Prostate gland (tissue), 2 donors: Measurements from ENCODE around the gene EEF1AKMT1. TPM values are rescaled to one million over a fixed set of nuclear protein-coding genes. Genes with fewer than 3 reads are reported as not detected.

ENCODE experiments used
- DNase-seq: peaks from one replicate; pipeline ENCODE4 v3.0.0-alpha.2; 2019; ENCODE audit warnings: low spot score
- H3K27ac ChIP-seq, 2 donors: fragments of 200-600 bp; sonication (generic); 2 replicates each; pipeline ENCODE4 v1.5.1; 2017 to 2019
- H3K27me3 ChIP-seq: fragments of 200-600 bp; sonication (generic); replicated peaks from 2 replicates; pipeline ENCODE4 v1.5.1; 2019; ENCODE audit not compliant: insufficient read depth
- H3K36me3 ChIP-seq, 2 donors: fragments of 200-600 bp; sonication (generic); 1 replicate in 1 of 2; 2 replicates in 1 of 2; pipeline versions ENCODE4 v1.5.1 to v1.8.1; 2017 to 2019
- H3K4me1 ChIP-seq: fragments of 200-600 bp; sonication (generic); replicated peaks from 2 replicates; pipeline ENCODE4 v1.5.1; 2019
- H3K4me3 ChIP-seq, 2 donors: fragments of 200-600 bp; sonication (generic); 2 replicates each; pipeline ENCODE4 v1.5.1; 2017 to 2019
- H3K9me3 ChIP-seq: fragments of 200-600 bp; sonication (generic); 2 replicates; pipeline ENCODE4 v1.5.1; 2017
- POLR2A ChIP-seq: fragments of 450-650 bp; IDR thresholded peaks from one replicate; pipeline ENCODE4 v1.6.1; 2016; ENCODE audit warnings: antibody characterized with exemption, mild to moderate bottlenecking
- POLR2AphosphoS5 ChIP-seq: sonication (generic); formaldehyde crosslinking; IDR thresholded peaks from one replicate; pipeline ENCODE4 v1.6.1; 2017; ENCODE audit warnings: antibody characterized with exemption
- WGBS: methylation state at CpG from one replicate; pipeline ENCODE4 v1.1.5; 2018; 5-methylcytosine and 5-hydroxymethylcytosine counted together
- intact Hi-C: fragments of 100-400 bp; cut with DNase I; formaldehyde crosslinking; loops from one replicate; pipeline ENCODE4 v1.14.2; 2022
- total RNA-seq, 2 donors: library from RNA; depleted of rRNA; stranded (reverse); fragments of >200 nt; gene quantifications; one replicate each; pipeline ENCODE4 v1.1.0, GENCODE V29; 2016
- TF ChIP-seq, protein P1 (sequence below), 4 experiments: fragments of 200-600 bp in 2 of 4; fragments of 450-650 bp in 2 of 4; sonication (generic) in 2 of 4; IDR thresholded peaks; 1 replicate in 3 of 4; 2 replicates in 1 of 4; pipeline ENCODE4 v1.5.1; 2016 to 2019; ENCODE audit warnings: antibody characterized with exemption in 4 of 4, mild to moderate bottlenecking in 2 of 4, moderate library complexity in 2 of 4

Gene EEF1AKMT1
- total RNA-seq, 2 donors from 2014 or later = 11.4 to 31.6 TPM

- 91% methylated on average over 3 of the region's 3 CpGs for WGBS
- H3K27ac ChIP-seq = no peak overlapping the region
- no peak for DNase-seq
- H3K27me3 ChIP-seq = no peaks in the 10 kb centered on the region
- H3K9me3 ChIP-seq = no peaks in the 10 kb centered on the region
- H3K36me3 ChIP-seq = no peaks in the 10 kb centered on the region
- no peak for TF ChIP-seq POLR2AphosphoS5
- TF ChIP-seq, protein P1, sequence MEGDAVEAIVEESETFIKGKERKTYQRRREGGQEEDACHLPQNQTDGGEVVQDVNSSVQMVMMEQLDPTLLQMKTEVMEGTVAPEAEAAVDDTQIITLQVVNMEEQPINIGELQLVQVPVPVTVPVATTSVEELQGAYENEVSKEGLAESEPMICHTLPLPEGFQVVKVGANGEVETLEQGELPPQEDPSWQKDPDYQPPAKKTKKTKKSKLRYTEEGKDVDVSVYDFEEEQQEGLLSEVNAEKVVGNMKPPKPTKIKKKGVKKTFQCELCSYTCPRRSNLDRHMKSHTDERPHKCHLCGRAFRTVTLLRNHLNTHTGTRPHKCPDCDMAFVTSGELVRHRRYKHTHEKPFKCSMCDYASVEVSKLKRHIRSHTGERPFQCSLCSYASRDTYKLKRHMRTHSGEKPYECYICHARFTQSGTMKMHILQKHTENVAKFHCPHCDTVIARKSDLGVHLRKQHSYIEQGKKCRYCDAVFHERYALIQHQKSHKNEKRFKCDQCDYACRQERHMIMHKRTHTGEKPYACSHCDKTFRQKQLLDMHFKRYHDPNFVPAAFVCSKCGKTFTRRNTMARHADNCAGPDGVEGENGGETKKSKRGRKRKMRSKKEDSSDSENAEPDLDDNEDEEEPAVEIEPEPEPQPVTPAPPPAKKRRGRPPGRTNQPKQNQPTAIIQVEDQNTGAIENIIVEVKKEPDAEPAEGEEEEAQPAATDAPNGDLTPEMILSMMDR (IDR thresholded peaks at IDR 0.05) = no peak
- TF ChIP-seq POLR2A = no peak
- intact Hi-C loops = no loop called here
- H3K4me1 ChIP-seq = no peaks in the 10 kb centered on the region
- no peak overlapping the region for H3K4me3 ChIP-seq
Measured at GRCh38 chr13:20803180-20803965, 29.6 kb upstream of the EEF1AKMT1 start.

DNA sequence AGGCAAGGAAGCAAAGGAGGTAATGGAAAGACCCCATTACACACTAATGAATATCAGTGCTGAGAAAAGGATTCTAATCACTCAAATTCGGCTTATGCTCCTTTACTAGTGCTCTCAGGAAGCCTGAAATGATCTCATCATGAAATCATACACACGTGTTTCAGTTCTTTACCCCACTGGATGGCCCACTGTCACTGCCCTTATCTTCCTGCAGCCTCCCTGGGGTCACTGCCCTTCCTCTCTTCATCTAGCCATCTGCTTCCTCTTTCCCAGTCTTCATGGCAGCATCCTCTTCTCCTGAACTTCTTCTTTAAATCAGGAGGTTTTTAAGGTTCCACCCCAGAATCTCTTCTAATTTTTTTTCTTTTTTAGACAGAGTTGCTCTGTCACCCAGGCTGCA, 27.9 kb upstream of the EEF1AKMT1 start:
- no peak for TF ChIP-seq POLR2AphosphoS5
- TF ChIP-seq POLR2A = no peak
- TF ChIP-seq, protein P1 (IDR thresholded peaks at IDR 0.05) = no peak
- Histone ChIP-seq H3K27ac (no peak overlapping the region), H3K4me1 (no peaks in the 10 kb centered on the region), H3K36me3 (no peaks in the 10 kb centered on the region), H3K27me3 (no peaks in the 10 kb centered on the region), H3K9me3 (no peaks in the 10 kb centered on the region), H3K4me3 (no peak overlapping the region)
- DNase-seq = no peak
- intact Hi-C loops = no loop called here
- 66% methylated on average over 2 of the region's 2 CpGs for WGBS

DNA sequence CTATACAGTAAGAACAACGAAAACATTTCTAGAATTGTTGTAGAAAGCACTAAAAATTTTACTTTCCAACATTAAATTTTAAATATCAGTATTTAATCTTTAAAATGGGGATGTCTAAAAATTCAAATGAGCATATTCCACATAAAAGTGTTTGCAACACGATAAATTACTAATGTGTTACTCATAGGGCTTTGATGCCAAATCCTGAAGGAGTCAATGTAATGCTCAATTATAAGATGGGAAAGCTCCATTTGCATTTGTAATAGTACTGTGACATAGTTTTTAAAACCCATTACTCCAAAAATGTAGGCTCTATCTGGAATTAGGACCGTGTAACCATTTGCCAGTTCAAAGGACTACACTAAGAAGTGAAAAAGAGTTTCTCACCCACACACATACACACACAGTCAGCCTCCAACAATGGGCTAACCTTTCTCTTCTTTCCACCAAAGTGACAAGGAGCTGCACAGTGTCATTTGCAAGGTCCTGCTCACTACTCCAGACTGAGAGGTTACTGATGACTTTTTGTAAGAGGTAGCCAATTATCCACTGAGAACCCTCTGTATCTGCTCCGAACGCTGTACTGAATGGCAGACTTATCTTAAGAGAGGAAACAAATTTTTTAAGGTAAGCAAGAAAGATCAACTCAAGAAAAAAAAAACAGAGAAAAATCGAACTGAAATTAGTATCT, 26.1 kb upstream of the EEF1AKMT1 start:
- H3K27ac ChIP-seq = no peak overlapping the region
- 82% methylated on average over 6 of the region's 6 CpGs for WGBS
- no peaks in the 10 kb centered on the region for H3K9me3 ChIP-seq
- no peaks in the 10 kb centered on the region for H3K27me3 ChIP-seq
- no peak for TF ChIP-seq POLR2AphosphoS5
- TF ChIP-seq, protein P1 (IDR thresholded peaks at IDR 0.05) = no peak
- no peak overlapping the region for H3K4me3 ChIP-seq
- no peak for DNase-seq
- intact Hi-C loops = no loop called here
- H3K36me3 ChIP-seq = no peaks in the 10 kb centered on the region
- H3K4me1 ChIP-seq = no peaks in the 10 kb centered on the region

- Histone ChIP-seq H3K4me3 (no peak overlapping the region), H3K36me3 (no peaks in the 10 kb centered on the region), H3K9me3 (no peaks in the 10 kb centered on the region), H3K27me3 (no peaks in the 10 kb centered on the region), H3K4me1 (no peaks in the 10 kb centered on the region), H3K27ac (no peak overlapping the region)
- intact Hi-C loops = no loop called here
- 97% methylated on average over 4 of the region's 4 CpGs for WGBS
- TF ChIP-seq, protein P1 (IDR thresholded peaks at IDR 0.05) = no peak
- TF ChIP-seq POLR2A = no peak
- no peak for TF ChIP-seq POLR2AphosphoS5
- DNase-seq = no peak
Measured at GRCh38 chr13:20798027-20798426, 24.3 kb upstream of the EEF1AKMT1 start.
